Hematopoietic multipotent progenitor cell treated with erythropoietin and hydrocortisone succinate and interleukin-3 and kit ligand, for 4 days (in vitro differentiated cells): ENCODE results near the gene EPHA10.
A peak's percentile ranks its signal among the peaks of the same experiment; 100 is the strongest.
"Not testable (repeated sequence)": the region's sequence is repeated elsewhere in the genome, so short reads cannot be mapped to it uniquely, and the experiment has no call there.

Experiments used
- DNase-seq: peaks from one replicate; pipeline ENCODE4 v3.0.0-alpha.2; 2015

The EPHA10 gene

DNA sequence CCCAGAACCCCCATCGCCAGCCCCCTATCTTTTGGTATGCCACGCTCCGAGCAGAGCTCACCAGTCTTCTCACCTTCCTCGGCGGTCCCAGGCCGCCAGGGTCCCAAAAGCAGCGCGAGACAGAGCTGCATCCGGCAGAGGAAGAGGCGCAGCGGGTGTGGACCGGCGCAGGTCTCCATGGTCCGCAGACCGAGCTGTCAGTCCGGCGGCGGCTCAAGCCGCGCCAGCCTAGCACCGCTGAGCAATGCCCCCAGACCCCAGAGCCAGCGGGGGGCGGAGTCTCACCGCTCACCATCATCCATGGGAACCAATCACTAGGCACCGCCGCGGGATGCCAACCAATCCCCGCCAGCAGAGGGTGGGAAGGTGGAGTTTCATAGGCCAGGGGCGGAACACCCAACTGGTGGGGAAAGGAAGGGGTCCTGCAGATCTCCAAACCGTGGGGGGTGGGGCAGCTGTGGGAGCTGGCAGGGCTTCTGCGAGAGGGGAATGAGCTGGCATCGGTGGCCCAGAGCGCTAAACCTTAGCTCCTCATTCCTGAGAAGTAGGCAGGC lies at the start of gene EPHA10:
TSS of gene EPHA10 (minus strand) at position 233 of the 554 bp plus-strand sequence. CDS start at position 179, 54 bp downstream.
- no peak for DNase-seq

DNA sequence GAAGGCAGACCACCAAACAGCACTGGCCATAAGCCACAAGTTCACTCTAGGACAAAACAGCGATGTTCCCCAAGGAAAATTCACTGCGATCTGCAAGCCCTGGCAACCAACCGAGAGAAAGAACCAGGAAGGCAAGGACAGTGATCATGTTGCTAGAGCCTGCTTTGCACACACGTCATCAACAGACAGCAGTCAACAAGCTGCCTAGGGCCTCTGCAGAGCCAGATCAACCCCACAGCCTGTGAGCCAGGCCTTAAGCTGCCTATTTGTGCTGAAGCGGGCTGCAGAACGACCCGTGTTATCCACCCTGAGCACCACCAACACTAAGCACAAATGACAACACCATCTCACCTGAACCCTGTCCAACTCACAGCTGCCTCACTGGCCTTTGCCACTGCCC lies 49.3 kb upstream of the EPHA10 start:
- DNase-seq = no peak

DNA sequence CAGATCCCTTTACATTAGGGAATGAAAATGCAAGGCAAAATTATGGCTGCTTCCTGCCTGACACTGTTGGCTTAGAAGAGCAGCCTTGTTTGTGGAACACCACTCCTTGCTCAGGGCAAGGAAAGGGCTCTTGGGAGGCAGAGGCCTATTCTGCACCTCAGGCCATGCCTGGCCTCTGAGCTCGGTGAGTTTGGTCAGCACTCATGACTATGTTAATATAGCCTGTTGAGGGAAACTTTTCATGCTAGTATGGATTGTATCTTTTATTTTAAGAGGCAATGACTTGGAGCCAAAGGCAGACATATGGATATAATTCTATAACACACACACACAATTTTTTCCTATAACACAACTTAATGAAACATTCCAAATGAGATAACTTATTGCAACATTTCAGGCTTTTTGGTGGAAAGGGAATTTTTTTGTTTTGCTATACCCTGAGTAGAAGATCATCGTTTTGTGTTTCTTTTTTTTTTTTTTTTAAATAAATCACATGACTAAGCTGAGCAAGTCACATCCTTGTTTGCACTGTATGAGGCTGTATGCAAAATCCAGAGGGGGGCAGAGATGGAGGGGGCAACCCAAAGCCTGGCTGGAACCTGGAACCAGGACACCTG lies 48.7 kb upstream of the EPHA10 start:
- DNase-seq = no peak

DNA sequence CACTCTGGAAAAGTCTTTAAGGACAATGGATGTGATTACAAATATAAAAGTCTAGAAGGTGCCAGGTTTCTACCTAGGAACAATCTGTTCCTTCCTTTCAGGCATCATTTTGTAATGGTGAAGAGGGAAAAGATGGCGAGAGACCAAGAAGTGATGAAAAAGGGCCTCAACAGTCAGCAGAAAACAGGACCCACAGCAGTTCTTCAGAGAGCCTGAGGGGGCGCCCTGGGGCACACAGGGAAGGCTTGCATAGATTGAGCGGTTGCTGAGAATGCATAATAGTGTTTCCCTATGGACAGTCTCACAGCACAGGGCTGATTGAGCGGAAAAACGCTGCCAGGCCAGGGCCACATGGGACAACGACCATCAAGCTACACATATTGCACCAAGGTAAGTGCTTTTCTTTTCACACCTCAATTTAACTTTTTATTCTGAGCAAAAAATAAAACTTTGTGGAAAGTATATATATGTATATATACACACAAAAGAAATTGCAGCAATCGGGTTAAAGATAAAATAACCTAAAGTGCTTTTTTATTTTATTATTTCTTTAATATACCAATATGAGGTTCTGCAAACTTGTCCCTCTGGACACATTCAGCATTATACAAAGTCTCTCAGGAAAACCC lies 46.2 kb upstream of the EPHA10 start:
- DNase-seq = peak; percentile 90

DNA sequence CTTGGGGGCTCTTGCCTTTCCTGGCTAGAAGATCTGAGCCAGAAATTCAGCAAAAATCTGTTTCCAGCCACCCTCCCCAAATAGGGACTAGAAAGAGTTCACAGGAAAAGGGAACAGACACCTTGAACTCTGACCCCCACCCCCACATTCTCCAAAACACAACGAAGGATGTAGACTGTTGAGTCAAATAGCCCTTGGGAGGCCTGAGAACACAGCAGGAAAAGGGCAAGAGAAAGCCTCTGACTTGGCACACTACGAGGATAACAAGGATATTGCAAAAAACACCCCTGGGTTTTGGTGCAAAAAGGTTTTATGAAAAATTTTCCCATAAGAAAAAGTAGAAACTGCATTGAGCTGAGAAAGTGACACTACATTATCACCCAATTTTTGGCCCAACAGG lies 45.0 kb upstream of the EPHA10 start:
- no peak for DNase-seq

DNA sequence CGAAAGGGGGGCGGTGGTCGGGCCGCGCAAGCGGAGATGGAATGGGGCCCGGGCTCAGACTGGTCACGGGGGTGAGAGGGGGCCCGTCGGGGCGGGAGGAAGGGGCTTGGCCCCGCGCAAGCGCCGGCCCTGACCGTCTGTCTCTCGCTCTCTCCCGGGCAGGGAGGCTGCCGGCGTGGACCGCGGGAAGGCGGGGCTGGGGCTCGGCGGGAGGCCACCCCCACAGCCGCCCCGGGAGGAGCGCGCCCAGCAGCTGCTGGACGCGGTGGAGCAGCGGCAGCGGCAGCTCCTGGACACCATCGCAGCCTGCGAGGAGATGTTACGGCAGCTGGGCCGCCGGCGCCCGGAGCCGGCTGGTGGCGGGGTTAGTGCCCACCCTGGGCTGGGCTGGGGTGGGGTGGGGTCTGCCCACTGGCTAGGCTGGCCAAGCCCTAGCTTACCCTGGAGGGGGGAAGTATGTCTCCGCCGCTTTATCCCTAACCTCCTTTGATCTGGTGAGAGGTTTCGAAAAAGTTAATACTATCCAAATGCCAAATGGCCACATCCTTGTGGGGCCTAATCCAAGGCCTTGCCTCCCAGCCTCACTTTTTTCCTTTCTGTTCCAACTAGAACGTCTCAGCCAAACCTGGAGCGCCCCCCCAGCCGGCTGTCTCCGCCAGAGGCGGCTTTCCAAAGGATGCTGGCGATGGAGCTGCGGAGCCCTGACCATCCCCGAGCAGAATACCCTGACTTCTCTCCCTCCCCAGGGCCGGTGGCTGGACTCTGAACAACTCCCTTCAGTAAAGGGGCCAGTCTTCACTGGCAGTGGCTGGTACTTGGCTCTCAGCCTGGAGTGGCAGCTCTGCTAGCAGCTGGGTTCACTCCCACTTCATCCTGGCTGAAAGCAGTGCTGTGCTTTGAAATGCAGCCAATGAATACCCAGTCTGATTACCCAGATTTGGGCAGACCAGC lies 43.7 kb upstream of the EPHA10 start:
- peak; percentile 77 for DNase-seq

DNA sequence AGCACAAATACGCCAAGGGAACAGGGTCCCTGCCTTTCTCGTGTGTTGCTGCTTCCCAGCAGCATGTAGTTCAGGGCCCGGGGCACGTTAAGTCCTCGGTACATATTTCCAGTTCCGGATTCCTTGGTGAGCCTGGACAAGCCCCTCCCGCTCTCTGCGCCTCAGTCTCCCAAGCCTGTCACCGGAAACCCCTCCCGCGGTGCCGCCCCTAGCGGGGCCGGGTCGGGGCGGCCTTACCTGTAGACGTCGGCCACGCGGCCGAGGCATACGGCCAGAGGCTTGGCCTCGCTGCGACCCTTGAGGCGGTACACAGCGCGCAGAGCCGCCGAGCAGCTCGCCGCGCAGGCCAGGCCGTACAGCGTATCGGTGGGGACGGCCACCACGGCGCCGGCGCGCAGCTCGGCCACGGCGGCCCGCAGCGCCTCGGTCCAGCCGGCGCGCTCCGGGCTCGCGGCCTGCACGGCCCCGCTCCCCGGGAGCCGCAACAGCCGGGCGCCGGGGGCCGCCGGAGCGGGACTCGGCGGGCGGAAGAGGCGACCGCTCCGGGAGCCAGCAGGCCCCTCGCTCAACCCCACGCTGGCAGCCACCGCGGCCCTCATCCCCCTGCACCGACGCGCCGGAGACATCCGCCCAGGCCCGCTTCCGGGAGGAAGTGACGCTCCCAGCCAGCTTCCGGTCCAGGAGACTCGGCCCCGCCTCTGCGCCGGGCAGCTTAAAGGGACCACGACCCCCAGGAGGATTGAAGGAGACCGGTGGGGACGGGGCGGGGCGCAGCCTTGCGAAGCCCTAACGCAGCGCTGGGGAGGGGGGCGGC lies 42.8 kb upstream of the EPHA10 start, which contains the start of the genes C1orf122 and YRDC:
TSS of gene C1orf122 (plus strand) at position 236 of the 814 bp plus-strand sequence. CDS start 615 bp downstream, outside the sequence.
TSS of gene YRDC (minus strand) at position 654 of the 814 bp plus-strand sequence. CDS start at position 626, 28 bp downstream.
- DNase-seq = peak; percentile 98

DNA sequence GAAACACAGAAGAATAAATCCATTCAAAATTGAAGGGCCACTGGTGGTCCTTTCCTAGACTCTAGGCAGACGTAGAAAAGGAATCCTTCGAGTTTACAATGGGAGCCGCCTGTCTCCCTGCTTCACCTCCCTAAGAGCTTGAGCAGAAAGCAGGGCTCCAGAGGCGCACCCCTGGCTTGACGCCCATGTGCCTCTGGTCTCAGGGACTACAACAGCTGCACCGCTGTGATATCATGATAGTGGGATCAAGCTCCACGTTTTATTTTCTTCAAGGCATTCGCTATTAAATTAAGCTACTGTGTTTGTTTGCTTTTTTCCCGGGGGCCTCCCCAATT lies 42.3 kb upstream of the EPHA10 start:
- peak; percentile 74 for DNase-seq

DNA sequence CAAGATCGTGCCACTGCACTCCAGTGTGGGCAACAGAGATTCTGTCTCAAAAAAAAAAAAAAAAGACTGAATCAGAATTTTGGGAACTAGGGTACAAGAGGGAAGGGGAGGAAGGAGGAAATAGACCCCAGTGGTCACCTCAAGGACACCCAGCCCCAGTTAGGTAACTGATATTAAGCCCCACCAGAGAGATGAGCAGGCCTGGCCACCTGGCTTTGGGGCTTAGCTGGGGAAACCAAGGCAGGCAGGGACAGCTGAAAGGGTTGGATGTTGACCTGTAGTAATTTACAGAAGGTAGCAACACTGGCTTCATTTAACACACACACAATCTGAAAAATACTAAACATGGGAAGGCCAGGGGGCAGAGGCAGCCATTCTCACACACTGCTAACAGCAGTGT lies 37.5 kb upstream of the EPHA10 start:
- no peak for DNase-seq

DNA sequence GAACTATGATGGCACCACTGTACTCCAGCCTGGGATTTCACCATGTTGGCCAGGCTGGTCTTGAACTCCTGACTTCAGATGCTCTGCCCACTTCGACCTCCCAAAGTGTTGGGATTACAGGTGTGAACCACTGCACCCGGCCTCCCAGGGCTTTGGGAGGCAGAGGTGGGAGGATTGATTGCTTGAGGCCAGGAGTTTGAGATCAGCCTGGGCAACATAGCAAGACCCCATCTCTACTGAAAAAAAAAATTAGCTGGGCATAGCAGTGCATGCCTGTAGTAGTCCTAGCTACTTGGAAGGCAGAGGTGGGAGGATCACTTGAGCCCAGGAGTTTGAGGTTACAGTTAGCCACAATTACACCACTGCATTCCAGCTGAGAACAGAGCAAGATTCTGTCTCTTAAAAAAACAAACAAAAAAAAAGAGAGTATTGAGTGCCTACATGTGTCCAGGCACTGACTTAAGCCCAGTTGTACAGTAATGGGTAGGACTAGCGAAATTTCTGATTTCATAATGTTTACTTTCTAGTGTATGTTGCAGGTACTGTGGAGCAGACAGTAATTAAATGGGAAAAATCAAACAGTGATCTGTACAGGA lies 32.9 kb upstream of the EPHA10 start:
- no peak for DNase-seq

DNA sequence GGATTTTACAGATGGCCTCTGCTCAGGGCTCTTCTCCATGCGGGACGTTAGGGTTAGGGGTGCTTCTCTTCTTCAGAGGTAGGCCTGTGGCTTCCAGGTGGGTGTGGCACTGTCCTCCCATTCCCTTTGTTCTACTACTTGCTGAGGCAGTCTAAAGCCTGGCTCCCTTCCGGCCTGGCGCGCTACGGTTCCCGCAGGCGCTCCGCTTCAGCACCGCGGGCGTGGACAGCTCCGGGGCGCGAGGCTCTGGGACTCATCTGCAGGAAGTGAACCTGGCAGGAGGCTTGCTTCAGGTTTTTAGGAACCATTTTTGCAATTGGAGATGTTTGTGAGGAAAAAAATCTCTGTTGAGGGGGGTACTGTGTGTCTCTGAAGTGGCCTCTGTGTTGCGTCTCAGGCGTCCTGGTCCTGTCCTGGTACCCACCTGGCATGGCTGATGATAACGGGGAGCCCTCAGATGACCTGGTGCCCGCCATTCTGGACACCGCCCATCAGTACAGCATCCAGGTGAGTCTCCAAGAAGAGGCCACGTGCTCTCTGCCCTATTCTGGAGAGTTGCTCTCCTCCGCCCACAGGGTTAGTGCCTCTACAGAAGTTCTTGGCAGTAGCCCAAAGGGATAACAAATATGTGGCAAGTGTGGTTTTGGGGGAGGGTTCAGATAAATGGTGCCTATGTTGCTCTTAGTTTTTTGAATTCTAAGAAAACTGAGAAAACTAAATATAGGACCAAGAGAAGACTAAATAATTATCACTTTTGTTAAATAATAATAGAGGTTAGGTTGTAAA lies 30.6 kb upstream of the EPHA10 start:
- DNase-seq = peak; percentile 89

DNA sequence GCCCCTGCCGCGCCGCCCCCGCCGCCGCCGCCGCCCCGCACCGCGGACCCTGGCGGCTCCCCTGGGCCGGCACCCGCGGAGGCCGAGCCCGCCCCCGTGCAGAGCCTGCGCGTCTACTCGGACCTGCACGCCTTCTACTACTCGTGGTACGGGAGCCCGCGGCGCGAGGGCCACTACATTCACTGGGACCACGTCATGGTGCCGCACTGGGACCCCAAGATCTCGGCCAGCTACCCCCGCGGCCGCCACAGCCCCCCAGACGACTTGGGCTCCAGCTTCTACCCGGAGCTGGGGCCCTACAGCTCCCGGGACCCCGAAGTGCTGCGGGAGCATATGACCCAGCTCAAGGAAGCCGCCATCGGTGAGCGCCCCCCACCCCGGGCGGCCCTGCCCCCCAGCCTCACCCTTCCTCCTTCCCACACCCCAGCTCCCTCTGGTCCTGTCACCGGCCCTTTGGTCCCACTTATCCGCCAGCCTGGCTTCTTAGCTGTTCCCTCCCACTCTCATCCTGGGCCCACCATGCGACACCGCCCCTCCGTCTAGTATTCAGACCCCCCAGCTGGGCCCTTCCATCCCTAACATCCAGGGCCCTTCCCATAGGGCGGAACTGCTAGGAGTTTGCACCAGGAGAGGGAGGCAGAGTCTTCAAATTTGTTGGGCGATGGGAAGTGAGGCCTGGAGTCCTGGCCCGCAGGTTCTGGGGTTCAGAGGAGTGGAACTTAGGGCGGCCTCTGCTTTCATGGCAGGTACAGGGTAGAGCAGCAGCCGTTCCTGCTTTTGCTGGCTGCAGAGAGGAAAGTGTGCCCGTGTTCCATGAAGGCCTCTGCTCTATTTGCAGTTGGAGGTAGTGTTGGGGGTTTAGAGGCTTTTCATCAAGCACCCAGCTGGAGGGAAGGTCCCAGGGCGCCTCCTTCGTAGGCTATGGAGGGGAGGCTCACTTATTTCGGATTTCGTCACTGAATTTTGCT lies 29.7 kb upstream of the EPHA10 start:
- DNase-seq = no peak

DNA sequence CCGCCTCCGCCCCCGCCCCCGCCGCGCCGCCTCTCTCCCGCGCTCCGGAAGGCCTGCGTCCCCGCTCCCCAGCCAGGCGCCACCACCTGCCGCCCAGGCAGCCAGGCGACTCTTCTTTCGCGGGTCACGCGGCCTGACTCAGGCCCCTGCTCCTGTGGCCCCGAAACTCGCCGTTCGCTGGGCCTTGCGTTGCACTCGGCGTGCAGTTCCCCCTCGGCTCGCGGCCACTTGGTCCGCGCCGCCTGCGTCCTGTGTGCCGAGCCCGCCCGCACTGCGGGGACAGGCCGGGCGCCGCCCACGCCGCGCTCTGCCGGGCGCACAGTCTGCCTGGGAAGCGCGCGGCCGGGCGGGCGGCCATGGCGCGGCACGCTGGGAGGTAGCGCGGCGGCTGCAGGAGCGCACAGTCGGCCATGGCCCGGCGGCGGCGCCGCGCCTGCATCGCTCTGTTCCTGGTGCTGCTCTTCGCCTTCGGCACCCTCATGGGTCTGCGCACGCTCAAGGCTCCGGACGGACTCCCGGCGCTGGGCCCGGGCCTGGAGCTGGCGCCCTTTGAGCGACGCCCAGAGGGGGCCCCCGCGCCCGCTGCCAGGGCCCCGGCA lies 29.0 kb upstream of the EPHA10 start, which contains the start of gene MANEAL:
TSS of gene MANEAL (plus strand) at position 75 of the 599 bp plus-strand sequence. CDS start at position 411, 336 bp downstream.
- peak; percentile 78 for DNase-seq

DNA sequence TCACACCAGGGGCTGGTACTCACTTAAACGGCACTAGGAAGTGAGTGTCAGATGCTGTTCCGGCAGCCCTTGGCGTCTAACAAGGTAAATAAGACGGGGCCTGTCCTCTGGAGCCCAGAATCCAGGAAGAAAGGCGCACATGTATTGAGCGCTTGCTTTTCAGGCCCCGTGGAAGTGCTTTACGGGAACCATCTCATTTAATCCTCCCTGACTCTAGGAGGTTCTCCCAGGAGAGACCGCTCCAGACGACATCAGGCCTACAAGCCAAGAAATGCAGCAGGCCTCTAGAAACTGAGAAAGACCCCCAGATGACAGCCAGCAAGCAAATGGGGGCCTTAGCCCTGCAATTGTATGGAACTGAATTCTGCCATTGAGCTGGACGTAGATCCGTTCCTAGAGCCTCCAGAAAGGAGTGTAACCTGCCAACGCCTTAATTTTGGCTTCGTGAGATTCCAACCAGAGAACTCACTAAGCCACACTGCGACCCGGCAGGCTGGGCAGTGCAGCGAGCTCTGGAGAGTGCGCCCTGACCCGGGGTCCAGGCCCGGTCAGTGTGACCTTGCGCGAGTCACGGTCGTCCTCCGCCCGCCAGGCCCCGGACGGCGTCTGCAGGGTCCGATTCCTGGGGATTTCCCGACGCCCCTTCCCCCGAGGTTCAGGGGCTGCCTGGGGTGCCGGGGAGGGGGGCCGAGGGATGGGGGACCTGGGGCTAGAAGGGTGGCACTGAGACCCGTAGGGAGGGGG lies 28.2 kb upstream of the EPHA10 start:
- DNase-seq = no peak

DNA sequence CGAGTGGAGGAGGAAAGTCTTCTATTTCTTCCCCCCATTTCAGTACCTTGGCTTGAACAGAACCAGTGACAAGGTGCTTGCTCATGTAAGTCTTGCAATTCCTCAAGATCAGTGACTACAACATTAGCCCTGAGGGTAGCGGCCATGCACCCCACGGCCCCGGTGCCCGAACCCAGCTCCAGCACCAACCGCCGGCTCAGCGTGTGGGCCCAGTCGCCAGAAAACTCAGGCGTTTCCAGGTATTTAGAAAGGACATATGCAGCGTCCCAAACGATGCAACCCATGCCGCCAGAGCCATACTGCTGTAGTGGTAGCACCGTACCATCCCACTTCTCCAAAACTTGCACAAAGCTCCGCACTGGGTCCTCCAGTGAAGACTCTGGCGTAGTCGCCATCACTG lies 17.6 kb upstream of the EPHA10 start:
- no peak for DNase-seq

DNA sequence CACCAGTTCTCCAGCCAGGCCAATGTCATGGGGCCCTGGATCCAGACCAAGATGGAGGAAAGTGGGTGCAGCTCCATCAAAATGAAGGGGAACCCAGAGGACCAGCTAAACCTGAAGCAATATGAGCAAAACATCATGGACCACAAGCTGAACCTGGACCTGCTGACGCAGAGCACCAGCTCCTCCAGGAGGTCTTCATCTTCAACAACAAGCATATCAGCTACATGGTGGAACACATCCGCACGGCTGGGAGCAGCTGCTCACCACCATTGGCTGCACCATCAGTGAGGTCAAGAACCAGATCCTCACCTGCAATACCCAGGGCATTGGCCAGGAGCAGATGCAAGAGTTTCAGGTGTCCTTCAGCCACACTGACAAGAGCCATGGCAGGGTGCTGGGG lies 13.7 kb upstream of the EPHA10 start:
- DNase-seq = no peak

DNA sequence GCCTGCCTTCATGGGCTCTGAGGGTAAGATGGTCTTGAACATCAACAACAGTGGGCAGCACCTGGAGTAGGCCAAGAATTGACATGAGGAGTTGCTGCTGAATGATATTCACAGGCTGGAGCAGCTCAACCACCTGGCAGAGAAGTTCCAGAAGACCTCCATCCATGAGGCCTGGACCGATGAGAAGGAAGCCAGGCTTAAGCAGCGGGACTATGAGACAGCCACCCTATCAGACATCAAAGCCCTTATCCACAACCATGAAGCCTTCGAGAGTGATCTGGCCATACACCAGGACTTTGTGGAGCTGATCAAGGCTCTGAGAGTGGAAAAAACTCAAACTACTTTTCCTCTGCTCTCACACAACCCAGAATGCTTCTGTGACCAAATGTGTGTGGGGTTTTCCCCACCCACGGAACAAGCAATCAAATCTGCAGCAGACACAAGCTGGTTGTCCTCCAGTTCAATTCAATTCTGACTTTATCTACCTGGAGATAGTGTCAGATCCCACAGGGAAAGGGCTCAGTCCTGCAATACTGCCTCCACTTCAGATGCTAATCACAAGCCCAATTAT lies 12.1 kb upstream of the EPHA10 start:
- DNase-seq = no peak

DNA sequence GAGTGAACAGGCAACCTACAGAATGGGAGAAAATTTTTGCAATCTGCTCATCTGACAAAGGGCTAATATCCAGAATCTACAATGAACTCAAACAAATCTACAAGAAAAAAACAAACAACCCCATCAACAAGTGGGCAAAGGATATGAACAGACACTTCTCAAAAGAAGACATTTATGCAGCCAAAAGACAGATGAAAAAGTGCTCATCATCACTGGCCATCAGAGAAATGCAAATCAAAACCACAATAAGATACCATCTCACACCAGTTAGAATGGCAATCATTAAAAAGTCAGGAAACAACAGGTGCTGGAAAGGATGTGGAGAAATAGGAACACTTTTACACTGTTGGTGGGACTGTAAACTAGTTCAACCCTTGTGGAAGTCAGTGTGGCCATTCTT lies 6.5 kb upstream of the EPHA10 start:
- not testable (repeated sequence) for DNase-seq
